ENCODE data around the gene CLCN7.

DNA sequence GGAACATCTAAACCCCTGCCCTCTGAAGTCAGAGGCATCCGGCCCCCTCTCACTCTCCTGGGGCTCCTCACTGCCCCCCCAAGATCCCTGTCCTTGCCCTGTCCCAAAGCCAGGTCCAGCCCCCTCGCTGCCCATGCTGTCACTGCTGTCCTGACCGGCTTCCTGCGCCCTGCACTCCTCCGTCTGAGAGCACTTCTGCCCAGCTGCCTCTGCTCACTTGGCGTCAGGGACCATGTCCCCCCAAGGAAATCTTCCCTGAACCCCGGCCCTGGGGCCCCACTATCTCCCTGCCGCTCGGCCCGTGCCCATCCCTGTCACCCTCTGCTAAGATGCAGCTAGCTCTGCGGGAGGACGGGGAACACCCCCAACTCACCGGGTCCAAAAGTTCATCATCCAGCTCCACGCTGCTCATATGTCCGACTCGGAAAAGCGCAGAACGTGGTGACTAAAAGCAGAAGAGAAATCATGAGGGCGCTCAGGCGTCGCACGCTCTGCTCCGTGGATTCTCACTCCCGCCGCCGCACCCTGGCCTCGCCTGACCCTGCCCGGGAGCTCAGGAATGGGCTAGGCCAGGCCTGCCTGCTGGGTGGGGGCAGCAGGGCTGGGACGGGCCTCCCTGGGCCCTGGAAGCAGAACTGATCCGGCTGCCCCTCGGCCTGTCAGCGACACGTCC lies 9.8 kb downstream of the CLCN7 start:
- TF ChIP-seq TEAD4 (IDR thresholded peaks at IDR 0.05) (no peak), TAF1 (IDR thresholded peaks at IDR 0.05; ENCODE audit: low read depth) (no peak), CEBPB (IDR thresholded peaks at IDR 0.05) (no peak), YY1 (IDR thresholded peaks at IDR 0.05; ENCODE audit: low read depth) (no peak), EGR1 (IDR thresholded peaks at IDR 0.05) (no peak), FOXM1 (IDR thresholded peaks at IDR 0.05; ENCODE audit: borderline replicate concordance, low read depth) (no peak), ZBTB7A (IDR thresholded peaks at IDR 0.05; ENCODE audit: low read depth) (no peak), NFIC (IDR thresholded peaks at IDR 0.05) (no peak), RAD21 (IDR thresholded peaks at IDR 0.05; ENCODE audit: low read depth) (no peak), EP300 (IDR thresholded peaks at IDR 0.05; ENCODE audit: borderline replicate concordance) (no peak), MAX (IDR thresholded peaks at IDR 0.05) (no peak), CREB1 (IDR thresholded peaks at IDR 0.05; ENCODE audit: low read depth) (no peak)
- TF ChIP-seq, protein P1, sequence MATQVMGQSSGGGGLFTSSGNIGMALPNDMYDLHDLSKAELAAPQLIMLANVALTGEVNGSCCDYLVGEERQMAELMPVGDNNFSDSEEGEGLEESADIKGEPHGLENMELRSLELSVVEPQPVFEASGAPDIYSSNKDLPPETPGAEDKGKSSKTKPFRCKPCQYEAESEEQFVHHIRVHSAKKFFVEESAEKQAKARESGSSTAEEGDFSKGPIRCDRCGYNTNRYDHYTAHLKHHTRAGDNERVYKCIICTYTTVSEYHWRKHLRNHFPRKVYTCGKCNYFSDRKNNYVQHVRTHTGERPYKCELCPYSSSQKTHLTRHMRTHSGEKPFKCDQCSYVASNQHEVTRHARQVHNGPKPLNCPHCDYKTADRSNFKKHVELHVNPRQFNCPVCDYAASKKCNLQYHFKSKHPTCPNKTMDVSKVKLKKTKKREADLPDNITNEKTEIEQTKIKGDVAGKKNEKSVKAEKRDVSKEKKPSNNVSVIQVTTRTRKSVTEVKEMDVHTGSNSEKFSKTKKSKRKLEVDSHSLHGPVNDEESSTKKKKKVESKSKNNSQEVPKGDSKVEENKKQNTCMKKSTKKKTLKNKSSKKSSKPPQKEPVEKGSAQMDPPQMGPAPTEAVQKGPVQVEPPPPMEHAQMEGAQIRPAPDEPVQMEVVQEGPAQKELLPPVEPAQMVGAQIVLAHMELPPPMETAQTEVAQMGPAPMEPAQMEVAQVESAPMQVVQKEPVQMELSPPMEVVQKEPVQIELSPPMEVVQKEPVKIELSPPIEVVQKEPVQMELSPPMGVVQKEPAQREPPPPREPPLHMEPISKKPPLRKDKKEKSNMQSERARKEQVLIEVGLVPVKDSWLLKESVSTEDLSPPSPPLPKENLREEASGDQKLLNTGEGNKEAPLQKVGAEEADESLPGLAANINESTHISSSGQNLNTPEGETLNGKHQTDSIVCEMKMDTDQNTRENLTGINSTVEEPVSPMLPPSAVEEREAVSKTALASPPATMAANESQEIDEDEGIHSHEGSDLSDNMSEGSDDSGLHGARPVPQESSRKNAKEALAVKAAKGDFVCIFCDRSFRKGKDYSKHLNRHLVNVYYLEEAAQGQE (IDR thresholded peaks at IDR 0.05; ENCODE audit: low read depth): no peak
- TF ChIP-seq, protein P2, sequence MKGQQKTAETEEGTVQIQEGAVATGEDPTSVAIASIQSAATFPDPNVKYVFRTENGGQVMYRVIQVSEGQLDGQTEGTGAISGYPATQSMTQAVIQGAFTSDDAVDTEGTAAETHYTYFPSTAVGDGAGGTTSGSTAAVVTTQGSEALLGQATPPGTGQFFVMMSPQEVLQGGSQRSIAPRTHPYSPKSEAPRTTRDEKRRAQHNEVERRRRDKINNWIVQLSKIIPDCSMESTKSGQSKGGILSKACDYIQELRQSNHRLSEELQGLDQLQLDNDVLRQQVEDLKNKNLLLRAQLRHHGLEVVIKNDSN (IDR thresholded peaks at IDR 0.05): no peak

All from Ishikawa (cell line).